Natural killer cell (primary cell): ENCODE measurements around the gene OPRL1. TPM values are rescaled to one million over a fixed set of nuclear protein-coding genes. Genes with fewer than 3 reads are reported as not detected.

Source experiments
- ATAC-seq, 3 donors: fragments of 150-1000 bp in 2 of 3; fragments of 200-7000 bp in 1 of 3; cut with Tn5 transposase; 1 replicate in 1 of 3; 2 replicates in 2 of 3; pipeline ENCODE4 v1.10.0; 2021; ENCODE audit warnings: mild to moderate bottlenecking in 2 of 3, moderate library complexity in 2 of 3
- DNase-seq, 2 donors: peaks; one replicate each; pipeline versions ENCODE4 v3.0.0 to v3.0.0-alpha.2; 2013 to 2021; ENCODE audit warnings: mixed read lengths in 1 of 2
- H3K27ac ChIP-seq: one replicate; pipeline ENCODE4 v1.5.1; 2013; ENCODE audit warnings: mild to moderate bottlenecking, low read length
- H3K27me3 ChIP-seq: one replicate; pipeline ENCODE4 v1.6.1; 2013; ENCODE audit warnings: low read length; ENCODE audit not compliant: control insufficient read depth, insufficient read depth
- H3K36me3 ChIP-seq: one replicate; pipeline ENCODE4 v1.6.1; 2013; ENCODE audit warnings: low read length; ENCODE audit not compliant: control insufficient read depth, insufficient read depth
- H3K4me1 ChIP-seq: one replicate; pipeline ENCODE4 v1.6.1; 2013; ENCODE audit warnings: low read length; ENCODE audit not compliant: control insufficient read depth, insufficient read depth
- H3K4me3 ChIP-seq: one replicate; pipeline ENCODE4 v1.5.1; 2013; ENCODE audit warnings: low read length
- H3K9me3 ChIP-seq: one replicate; pipeline ENCODE4 v1.6.1; 2013; ENCODE audit warnings: low read length; ENCODE audit not compliant: control insufficient read depth, insufficient read depth
- H3K27ac Mint-ChIP-seq, 2 donors: one replicate each; pipeline ENCODE4 v1.8.0; 2022; ENCODE audit warnings: mild to moderate bottlenecking in 2 of 2, mixed read lengths in 2 of 2, moderate library complexity in 1 of 2
- H3K27me3 Mint-ChIP-seq, 2 donors: one replicate each; pipeline ENCODE4 v1.8.0; 2022; ENCODE audit warnings: low read depth in 2 of 2, mixed read lengths in 2 of 2
- H3K36me3 Mint-ChIP-seq: one replicate; pipeline ENCODE4 v1.8.0; 2022; ENCODE audit warnings: mixed read lengths
- H3K4me1 Mint-ChIP-seq, 2 donors: one replicate each; pipeline ENCODE4 v1.8.0; 2022; ENCODE audit warnings: mixed read lengths in 2 of 2
- H3K4me3 Mint-ChIP-seq: one replicate; pipeline ENCODE4 v1.8.0; 2022; ENCODE audit warnings: mild to moderate bottlenecking, moderate library complexity, mixed read lengths
- H3K9me3 Mint-ChIP-seq, 2 donors: one replicate each; pipeline ENCODE4 v1.8.0; 2022; ENCODE audit warnings: mixed read lengths in 2 of 2
- CTCF ChIP-seq: fragments of 200-600 bp; IDR thresholded peaks from one replicate; pipeline ENCODE4 v1.8.0; 2022; ENCODE audit warnings: antibody characterized with exemption
- WGBS: methylation state at CpG from one replicate; pipeline ENCODE4 v1.1.7; 2013; ENCODE audit warnings: missing lambda C conversion rate; ENCODE audit not compliant: insufficient coverage; 5-methylcytosine and 5-hydroxymethylcytosine counted together
- intact Hi-C: fragments of 100-400 bp; cut with micrococcal nuclease; formaldehyde crosslinking; loops from one replicate; pipeline ENCODE4 v1.14.2; 2022
- total RNA-seq, 4 donors: library from RNA; stranded (reverse); fragments of 120-200 nt in 1 of 4; gene quantifications; one replicate each; pipeline versions ENCODE4 v1.2.3 to v1.2.4, GENCODE V29; 2013 to 2022

OPRL1 gene
- total RNA-seq, 3 donors from 2014 or later (not counting 1 experiment from before 2014, with no cell fraction given) = 1.2 to 2.2 (median 1.4) TPM

GRCh38 chr20:64138276-64138815 lies 58.5 kb downstream of the OPRL1 start:
- intact Hi-C loops = no loop called here
- no peak overlapping the region for H3K4me3 Mint-ChIP-seq
- Histone ChIP-seq H3K9me3 (no peaks in the 10 kb centered on the region), H3K36me3 (no peaks in the 10 kb centered on the region), H3K4me1 (no peaks in the 10 kb centered on the region), H3K4me3 (no peak overlapping the region), H3K27ac (no peak overlapping the region), H3K27me3 (no peaks in the 10 kb centered on the region)
- peaks cover 8 to 13% of the 10 kb centered on the region in 2 donors for H3K27me3 Mint-ChIP-seq
- no peaks in the 10 kb centered on the region for H3K9me3 Mint-ChIP-seq
- no peaks in the 10 kb centered on the region for H3K36me3 Mint-ChIP-seq
- H3K27ac Mint-ChIP-seq = no peak overlapping the region
- DNase-seq (no peak), ATAC-seq (no peak)
- 91% methylated on average over 18 of the region's 18 CpGs for WGBS
- no peak for TF ChIP-seq CTCF
- peaks cover 0 to 5% of the 10 kb centered on the region in 2 donors for H3K4me1 Mint-ChIP-seq

GRCh38 chr20:64139199-64140060 lies 59.5 kb downstream of the OPRL1 start:
- Mint-ChIP-seq H3K9me3 (peaks cover 0 to 2% of the 10 kb centered on the region in 2 donors), H3K27me3 (peaks cover 8 to 13% of the 10 kb centered on the region in 2 donors), H3K36me3 (no peaks in the 10 kb centered on the region), H3K4me3 (no peak overlapping the region), H3K4me1 (peaks cover 0 to 5% of the 10 kb centered on the region in 2 donors), H3K27ac (no peak overlapping the region)
- Histone ChIP-seq H3K27ac (no peak overlapping the region), H3K4me3 (no peak overlapping the region), H3K36me3 (no peaks in the 10 kb centered on the region), H3K4me1 (no peaks in the 10 kb centered on the region), H3K9me3 (no peaks in the 10 kb centered on the region), H3K27me3 (no peaks in the 10 kb centered on the region)
- TF ChIP-seq CTCF = no peak
- intact Hi-C loops = no loop called here
- 86% methylated on average over 21 of the region's 21 CpGs for WGBS
- DNase-seq (no peak), ATAC-seq (no peak)

GRCh38 chr20:64140061-64140931 lies 60.4 kb downstream of the OPRL1 start:
- Histone ChIP-seq H3K27ac (no peak overlapping the region), H3K4me1 (no peaks in the 10 kb centered on the region), H3K36me3 (no peaks in the 10 kb centered on the region), H3K27me3 (no peaks in the 10 kb centered on the region), H3K4me3 (no peak overlapping the region), H3K9me3 (peaks cover 7% of the 10 kb centered on the region)
- Mint-ChIP-seq H3K9me3 (peaks cover 0 to 2% of the 10 kb centered on the region in 2 donors), H3K4me3 (no peak overlapping the region), H3K4me1 (peaks cover 0 to 5% of the 10 kb centered on the region in 2 donors), H3K27me3 (peaks cover 8 to 13% of the 10 kb centered on the region in 2 donors), H3K27ac (no peak overlapping the region), H3K36me3 (no peaks in the 10 kb centered on the region)
- intact Hi-C loops = no loop called here
- no peak for DNase-seq
- 88% methylated on average over 13 of the region's 13 CpGs for WGBS
- ATAC-seq = no peak
- no peak for TF ChIP-seq CTCF
